ENCODE results near the gene AHR. TPM values are rescaled to one million over a fixed set of nuclear protein-coding genes. Genes with fewer than 3 reads are reported as not detected.
A peak's percentile ranks its signal among the peaks of the same experiment; 100 is the strongest.

AHR gene
- total RNA-seq, 2 experiments from 2014 or later: 95.2 to 95.7 TPM

DNA sequence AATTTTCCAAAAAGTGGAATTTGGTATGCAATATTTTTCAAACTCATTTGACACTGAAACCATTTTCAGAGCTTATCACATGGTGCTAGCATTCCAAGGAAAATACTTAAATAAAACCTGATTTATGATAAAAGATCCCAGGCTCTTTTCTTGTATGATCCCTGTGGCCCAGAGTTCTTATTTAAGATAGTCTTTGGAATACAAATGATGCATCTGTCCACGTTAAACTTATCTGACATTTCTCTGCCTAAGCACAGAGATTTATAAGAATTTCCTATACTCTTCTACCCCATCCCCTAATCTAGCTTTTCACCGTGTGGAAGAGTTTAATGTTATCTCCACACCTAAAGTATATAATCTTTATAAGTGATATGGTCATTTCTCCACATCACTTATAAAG, 66.2 kb downstream of the AHR start:
- H3K27me3 Mint-ChIP-seq: no peaks in the 10 kb centered on the region
- no peak overlapping the region for H3K4me3 Mint-ChIP-seq
- H3K36me3 Mint-ChIP-seq (ENCODE audit: low read depth): no peaks in the 10 kb centered on the region
- ChIA-PET POLR2A (no interaction called here), CTCF (interaction anchor here (0.5 kb wide), 1 partner anchor 382 kb away, joined by 4 read pairs; no protein-coding TSS in a partner anchor)
- Histone ChIP-seq H3K27ac (ENCODE audit: low read depth in 1 of 2, low read length in 2 of 2) (no peak overlapping the region), H3K36me3 (ENCODE audit: insufficient read depth, low read length) (no peaks in the 10 kb centered on the region), H3K4me3 (ENCODE audit: low read length) (no peak overlapping the region), H3K27me3 (ENCODE audit: control insufficient read depth in 1 of 2, insufficient read depth in 2 of 2, low read length in 2 of 2) (no peaks in the 10 kb centered on the region), H3K4me1 (ENCODE audit: insufficient read depth, low read length) (no peaks in the 10 kb centered on the region), H3K9me3 (ENCODE audit: control insufficient read depth in 1 of 2, insufficient read depth in 1 of 2, low read length in 2 of 2) (peaks cover 0 to 4% of the 10 kb centered on the region in 2 experiments)
- DNase-seq (no peak), ATAC-seq (ENCODE audit: poor library complexity) (no peak)
- TF ChIP-seq, protein P1, sequence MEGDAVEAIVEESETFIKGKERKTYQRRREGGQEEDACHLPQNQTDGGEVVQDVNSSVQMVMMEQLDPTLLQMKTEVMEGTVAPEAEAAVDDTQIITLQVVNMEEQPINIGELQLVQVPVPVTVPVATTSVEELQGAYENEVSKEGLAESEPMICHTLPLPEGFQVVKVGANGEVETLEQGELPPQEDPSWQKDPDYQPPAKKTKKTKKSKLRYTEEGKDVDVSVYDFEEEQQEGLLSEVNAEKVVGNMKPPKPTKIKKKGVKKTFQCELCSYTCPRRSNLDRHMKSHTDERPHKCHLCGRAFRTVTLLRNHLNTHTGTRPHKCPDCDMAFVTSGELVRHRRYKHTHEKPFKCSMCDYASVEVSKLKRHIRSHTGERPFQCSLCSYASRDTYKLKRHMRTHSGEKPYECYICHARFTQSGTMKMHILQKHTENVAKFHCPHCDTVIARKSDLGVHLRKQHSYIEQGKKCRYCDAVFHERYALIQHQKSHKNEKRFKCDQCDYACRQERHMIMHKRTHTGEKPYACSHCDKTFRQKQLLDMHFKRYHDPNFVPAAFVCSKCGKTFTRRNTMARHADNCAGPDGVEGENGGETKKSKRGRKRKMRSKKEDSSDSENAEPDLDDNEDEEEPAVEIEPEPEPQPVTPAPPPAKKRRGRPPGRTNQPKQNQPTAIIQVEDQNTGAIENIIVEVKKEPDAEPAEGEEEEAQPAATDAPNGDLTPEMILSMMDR (IDR thresholded peaks at IDR 0.05): no peak
- H3K4me1 Mint-ChIP-seq (ENCODE audit: low read depth): peaks cover 9% of the 10 kb centered on the region
- no peak overlapping the region for H3K27ac Mint-ChIP-seq
- intact Hi-C loops (cut with DNase I, micrococcal nuclease): no loop called here
- peaks cover 2% of the 10 kb centered on the region for H3K9me3 Mint-ChIP-seq

DNA sequence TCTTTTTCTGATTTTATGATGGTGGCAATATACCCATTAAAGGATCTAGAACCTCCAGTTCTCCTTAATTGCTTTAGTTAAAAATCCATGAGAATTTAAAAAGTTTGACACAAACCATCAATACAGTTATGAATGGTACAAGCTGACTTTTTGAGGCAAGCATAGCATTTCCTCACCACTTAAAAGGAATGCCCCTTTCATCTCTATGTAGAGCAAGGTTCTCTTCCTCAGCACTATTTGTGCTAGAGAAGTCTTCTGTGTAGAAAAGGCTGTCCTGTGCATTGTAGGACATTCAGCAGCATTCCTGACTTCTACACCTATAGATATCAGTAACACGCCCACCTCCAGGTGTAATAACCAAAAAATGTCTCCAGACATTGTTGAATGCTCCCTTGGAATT, 67.3 kb downstream of the AHR start:
- Histone ChIP-seq H3K4me1 (ENCODE audit: insufficient read depth, low read length) (no peaks in the 10 kb centered on the region), H3K36me3 (ENCODE audit: insufficient read depth, low read length) (no peaks in the 10 kb centered on the region), H3K27ac (ENCODE audit: low read depth in 1 of 2, low read length in 2 of 2) (no peak overlapping the region), H3K9me3 (ENCODE audit: control insufficient read depth in 1 of 2, insufficient read depth in 1 of 2, low read length in 2 of 2) (peaks cover 0 to 4% of the 10 kb centered on the region in 2 experiments), H3K27me3 (ENCODE audit: control insufficient read depth in 1 of 2, insufficient read depth in 2 of 2, low read length in 2 of 2) (no peaks in the 10 kb centered on the region), H3K4me3 (ENCODE audit: low read length) (no peak overlapping the region)
- intact Hi-C loops (cut with DNase I, micrococcal nuclease): no loop called here
- Mint-ChIP-seq H3K36me3 (ENCODE audit: low read depth) (no peaks in the 10 kb centered on the region), H3K27ac (no peak overlapping the region), H3K4me1 (ENCODE audit: low read depth) (peaks cover 9% of the 10 kb centered on the region), H3K27me3 (no peaks in the 10 kb centered on the region), H3K4me3 (no peak overlapping the region), H3K9me3 (peaks cover 2% of the 10 kb centered on the region)
- TF ChIP-seq, protein P1 (IDR thresholded peaks at IDR 0.05): no peak
- ChIA-PET CTCF (no interaction called here), POLR2A (no interaction called here)
- no peak for ATAC-seq (ENCODE audit: poor library complexity)
- DNase-seq: peak in 1 of 14 experiments; percentile 6

DNA sequence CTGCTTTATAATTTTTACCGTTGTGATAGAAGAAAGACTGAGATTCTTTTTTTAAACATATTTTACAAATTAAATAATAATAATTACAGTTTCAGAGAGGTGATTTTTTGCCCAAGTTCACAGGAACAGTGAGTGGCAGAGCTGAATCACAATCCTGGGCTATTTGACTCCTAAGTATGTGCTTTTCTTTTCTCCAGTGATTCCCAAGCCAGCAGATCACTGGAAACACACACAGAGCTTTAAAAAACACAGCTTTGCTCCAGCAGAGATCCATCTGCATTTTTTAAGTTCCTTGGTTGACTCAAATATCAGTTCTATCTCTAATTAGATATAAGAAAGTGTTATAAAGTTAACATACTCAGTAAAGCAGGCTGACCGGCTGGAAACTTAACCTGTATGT, 69.0 kb downstream of the AHR start:
- Mint-ChIP-seq H3K36me3 (ENCODE audit: low read depth) (no peaks in the 10 kb centered on the region), H3K27ac (no peak overlapping the region), H3K4me1 (ENCODE audit: low read depth) (peaks cover 9% of the 10 kb centered on the region), H3K27me3 (no peaks in the 10 kb centered on the region), H3K4me3 (no peak overlapping the region), H3K9me3 (no peaks in the 10 kb centered on the region)
- H3K4me3 ChIP-seq (ENCODE audit: low read length): no peak overlapping the region
- POLR2A ChIA-PET: no interaction called here
- no peaks in the 10 kb centered on the region for H3K4me1 ChIP-seq (ENCODE audit: insufficient read depth, low read length)
- peaks cover 0 to under 1% of the 10 kb centered on the region in 2 experiments for H3K9me3 ChIP-seq (ENCODE audit: control insufficient read depth in 1 of 2, insufficient read depth in 1 of 2, low read length in 2 of 2)
- CTCF ChIA-PET: no interaction called here
- H3K27me3 ChIP-seq (ENCODE audit: control insufficient read depth in 1 of 2, insufficient read depth in 2 of 2, low read length in 2 of 2): no peaks in the 10 kb centered on the region
- intact Hi-C loops (cut with DNase I, micrococcal nuclease): no loop called here
- no peak overlapping the region for H3K27ac ChIP-seq (ENCODE audit: low read depth in 1 of 2, low read length in 2 of 2)
- DNase-seq: no peak
- TF ChIP-seq, protein P1 (IDR thresholded peaks at IDR 0.05): no peak
- ATAC-seq (ENCODE audit: poor library complexity): no peak
- H3K36me3 ChIP-seq (ENCODE audit: insufficient read depth, low read length): no peaks in the 10 kb centered on the region

All from CD4-positive, alpha-beta T cell (primary cell).